A549 (cell line): ENCODE results near the gene CHORDC1. TPM values are rescaled to one million over a fixed set of nuclear protein-coding genes. Genes with fewer than 3 reads are reported as not detected.

Source experiments
- ATAC-seq, 2 experiments: fragments of 200-7000 bp in 1 of 2; fragments of >200 bp in 1 of 2; cut with Nextera tagmentation in 1 of 2; cut with Tn5 transposase in 1 of 2; 3 replicates each; pipeline versions ENCODE4 v1.8.0 to v1.9.1; 2018 to 2020; ENCODE audit warnings: mild to moderate bottlenecking in 1 of 2, moderate library complexity in 1 of 2
- CTCF ChIA-PET: fragments of 300-600 bp; sonication (Branson Sonifier 250); formaldehyde crosslinking; extraction: SDS; loops from one replicate; lab custom pipeline; 2021; ENCODE audit warnings: antibody characterized with exemption, inconsistent platforms; lab: Yijun Ruan, JAX
- POLR2A ChIA-PET: fragments of 350-600 bp; formaldehyde crosslinking; extraction: SDS; loops from one replicate; lab custom pipeline; 2021; ENCODE audit warnings: antibody characterized with exemption, inconsistent platforms; lab: Yijun Ruan, JAX
- DNase-seq, 2 experiments: peaks; one replicate each; pipeline versions ENCODE4 v3.0.0 to v3.0.0-alpha.2; 2011 to 2016; ENCODE audit warnings: low read depth in 1 of 2, low spot score in 1 of 2
- FAIRE-seq: peaks from 2 replicates; lab custom pipeline; 2011; peaks lifted over from hg19 to GRCh38; lab: Jason Lieb, UNC
- H3K27ac ChIP-seq, 2 experiments: fragments of >200 bp; sonication (Bioruptor Twin); formaldehyde crosslinking; 3 replicates each; pipeline ENCODE4 v1.5.1; 2016 to 2017
- H3K4me1 ChIP-seq: fragments of >200 bp; sonication (Bioruptor Twin); formaldehyde crosslinking; 3 replicates; pipeline ENCODE4 v1.6.1; 2016
- H3K4me2 ChIP-seq: fragments of >200 bp; sonication (Bioruptor Twin); formaldehyde crosslinking; 3 replicates; pipeline ENCODE4 v1.6.1; 2016
- H3K4me3 ChIP-seq: fragments of >200 bp; sonication (Bioruptor Twin); formaldehyde crosslinking; 3 replicates; pipeline ENCODE4 v1.5.1; 2016
- H3K9me3 ChIP-seq: fragments of >200 bp; sonication (Bioruptor Twin); formaldehyde crosslinking; 3 replicates; pipeline ENCODE4 v1.6.1; 2016
- BHLHE40 ChIP-seq: IDR thresholded peaks from 2 replicates; pipeline ENCODE4 v1.6.1; 2012; ENCODE audit warnings: low read depth, low read length, inconsistent platforms
- CBX2 ChIP-seq: fragments of 200-600 bp; sonication (generic); IDR thresholded peaks from 2 replicates; pipeline ENCODE4 v1.6.1; 2016; ENCODE audit warnings: low read depth, mild to moderate bottlenecking, borderline replicate concordance
- CEBPB ChIP-seq, 2 experiments: fragments of >200 bp in 1 of 2; sonication (Bioruptor Twin) in 1 of 2; formaldehyde crosslinking in 1 of 2; IDR thresholded peaks; 2 replicates each; pipeline ENCODE4 v1.6.1; 2012 to 2016
- CHD2 ChIP-seq: fragments of 150-350 bp; IDR thresholded peaks from 2 replicates; pipeline ENCODE4 v1.6.1; 2014; ENCODE audit warnings: low read length; ENCODE audit not compliant: partially characterized antibody
- CHD4 ChIP-seq: fragments of 200-600 bp; sonication (generic); IDR thresholded peaks from 2 replicates; pipeline ENCODE4 v1.6.1; 2016; ENCODE audit warnings: antibody characterized with exemption, mild to moderate bottlenecking, borderline replicate concordance
- E2F6 ChIP-seq: IDR thresholded peaks from 2 replicates; pipeline ENCODE4 v1.6.1; 2012; ENCODE audit warnings: low read depth, borderline replicate concordance
- EP300 ChIP-seq, 2 experiments: fragments of >200 bp; sonication (Bioruptor Twin); formaldehyde crosslinking; IDR thresholded peaks; 2 replicates in 1 of 2; 3 replicates in 1 of 2; pipeline ENCODE4 v1.6.1; 2016 to 2017
- ESRRA ChIP-seq: fragments of 150-350 bp; IDR thresholded peaks from 2 replicates; pipeline ENCODE4 v1.6.1; 2014; ENCODE audit warnings: mild to moderate bottlenecking, low read length, borderline replicate concordance
- FOXS1 ChIP-seq: fragments of 250-450 bp; sonication (Bioruptor Pico); IDR thresholded peaks from 2 replicates; pipeline ENCODE4 v1.5.0; 2020; ENCODE audit warnings: mild to moderate bottlenecking, moderate library complexity
- HDAC2 ChIP-seq: fragments of 200-600 bp; sonication (generic); IDR thresholded peaks from 2 replicates; pipeline ENCODE4 v1.6.1; 2016
- HES2 ChIP-seq: fragments of >200 bp; sonication (Bioruptor Twin); formaldehyde crosslinking; IDR thresholded peaks from 2 replicates; pipeline ENCODE4 v1.6.1; 2016
- JUN ChIP-seq, 2 experiments: fragments of >200 bp; sonication (Bioruptor Twin); formaldehyde crosslinking; IDR thresholded peaks; 2 replicates in 1 of 2; 3 replicates in 1 of 2; pipeline ENCODE4 v1.6.1; 2016 to 2017
- JUNB ChIP-seq: fragments of >200 bp; sonication (Bioruptor Twin); formaldehyde crosslinking; IDR thresholded peaks from 2 replicates; pipeline ENCODE4 v1.6.1; 2016
- KDM5A ChIP-seq: fragments of 200-600 bp; sonication (generic); IDR thresholded peaks from 2 replicates; pipeline ENCODE4 v1.6.1; 2016; ENCODE audit warnings: antibody characterized with exemption, mild to moderate bottlenecking
- MAZ ChIP-seq: fragments of 150-350 bp; IDR thresholded peaks from 2 replicates; pipeline ENCODE4 v1.6.1; 2014; ENCODE audit warnings: antibody characterized with exemption, low read depth, low read length, borderline replicate concordance
- MYC ChIP-seq: IDR thresholded peaks from 2 replicates; pipeline ENCODE4 v1.6.1; 2012; ENCODE audit warnings: mild to moderate bottlenecking, inconsistent platforms, low read length, improper control_type of control experiment, borderline replicate concordance
- NPAS2 ChIP-seq: fragments of 250-450 bp; sonication (Bioruptor Pico); IDR thresholded peaks from 2 replicates; pipeline ENCODE4 v1.8.0; 2022; ENCODE audit warnings: mild to moderate bottlenecking, moderate library complexity, borderline replicate concordance
- NR3C1 ChIP-seq: fragments of >200 bp; sonication (Bioruptor Twin); formaldehyde crosslinking; IDR thresholded peaks from 3 replicates; pipeline ENCODE4 v1.6.1; 2017
- PHF8 ChIP-seq: fragments of 200-600 bp; sonication (generic); IDR thresholded peaks from 2 replicates; pipeline ENCODE4 v1.6.1; 2016; ENCODE audit warnings: low read depth, mild to moderate bottlenecking, antibody characterized with exemption, moderate library complexity, borderline replicate concordance
- POLR2A ChIP-seq: IDR thresholded peaks from 2 replicates; pipeline ENCODE4 v1.6.1; 2012; ENCODE audit warnings: mild to moderate bottlenecking, low read length
- RAD21 ChIP-seq, 2 experiments: fragments of >200 bp in 1 of 2; sonication (Bioruptor Twin) in 1 of 2; formaldehyde crosslinking in 1 of 2; IDR thresholded peaks in 1 of 2; conservative IDR thresholded peaks in 1 of 2; 2 replicates in 1 of 2; 3 replicates in 1 of 2; pipeline ENCODE4 v1.6.1; 2012 to 2018; ENCODE audit warnings: inconsistent platforms in 1 of 2
- RCOR1 ChIP-seq: fragments of 150-350 bp; IDR thresholded peaks from 2 replicates; pipeline ENCODE4 v1.6.1; 2014; ENCODE audit warnings: antibody characterized with exemption, low read length, low read depth
- REST ChIP-seq: fragments of 200-600 bp; sonication (generic); IDR thresholded peaks from 2 replicates; pipeline ENCODE4 v1.6.1; 2016; ENCODE audit warnings: antibody characterized with exemption, mild to moderate bottlenecking, moderate library complexity
- RFX5 ChIP-seq: fragments of 450-650 bp; IDR thresholded peaks from 2 replicates; pipeline ENCODE4 v1.7.1; 2014; ENCODE audit warnings: antibody characterized with exemption, mild to moderate bottlenecking, moderate library complexity
- RNF2 ChIP-seq: fragments of 200-600 bp; sonication (generic); IDR thresholded peaks from 2 replicates; pipeline ENCODE4 v1.6.1; 2016; ENCODE audit warnings: low read depth, mild to moderate bottlenecking, antibody characterized with exemption, moderate library complexity, borderline replicate concordance
- SMC3 ChIP-seq: fragments of >200 bp; sonication (Bioruptor Twin); formaldehyde crosslinking; IDR thresholded peaks from 3 replicates; pipeline ENCODE4 v1.6.1; 2018; ENCODE audit warnings: inconsistent platforms
- TP53 ChIP-seq: fragments of 250-450 bp; sonication (Bioruptor Pico); IDR thresholded peaks from 2 replicates; pipeline ENCODE4 v1.5.0; 2021; ENCODE audit warnings: mild to moderate bottlenecking, moderate library complexity
- WGBS: methylation state at CpG from one replicate; pipeline ENCODE4 v1.1.6; 2017; ENCODE audit errors: missing lambda C conversion rate; 5-methylcytosine and 5-hydroxymethylcytosine counted together
- polyA plus RNA-seq, 4 experiments: library from polyadenylated mRNA; depleted of rRNA in 3 of 4; stranded (reverse); fragments of >200 nt; fragmentation: RNase III in 1 of 4; extraction: RNeasy Plus Mini Kit Qiagen cat#74134 plus additional on column Dnase treatment in 1 of 4; gene quantifications; 2 replicates in 3 of 4; 3 replicates in 1 of 4; pipeline ENCODE4 v1.2.3, GENCODE V29; 2011 to 2017

Gene CHORDC1
- polyA plus RNA-seq, 2 of the 4 experiments (the other 2 are of a cell fraction), result 83.8 to 163 TPM

- H3K4me2 ChIP-seq, result no peak overlapping the region
- no peak for TF ChIP-seq JUNB
- TF ChIP-seq RFX5, result no peak
- no peak for TF ChIP-seq JUN (IDR thresholded peaks at IDR 0.05)
- no peak for TF ChIP-seq KDM5A
- TF ChIP-seq RAD21 (conservative IDR thresholded peaks at IDR 0.05 in 1 of 2, IDR thresholded peaks at IDR 0.05 in 1 of 2), result no peak
- TF ChIP-seq SMC3, result no peak
- CTCF ChIA-PET, result no interaction called here
- no peak overlapping the region for H3K4me3 ChIP-seq
- H3K27ac ChIP-seq, result no peak overlapping the region
- POLR2A ChIA-PET, result no interaction called here
- WGBS, result 65% methylated on average over 8 of the region's 8 CpGs
- no peak for FAIRE-seq
- H3K4me1 ChIP-seq, result no peaks in the 10 kb centered on the region
- ATAC-seq, result no peak
- no peak for DNase-seq
- no peaks in the 10 kb centered on the region for H3K9me3 ChIP-seq
Measured at GRCh38 chr11:90250970-90251369, 28.1 kb upstream of the CHORDC1 start.

DNA sequence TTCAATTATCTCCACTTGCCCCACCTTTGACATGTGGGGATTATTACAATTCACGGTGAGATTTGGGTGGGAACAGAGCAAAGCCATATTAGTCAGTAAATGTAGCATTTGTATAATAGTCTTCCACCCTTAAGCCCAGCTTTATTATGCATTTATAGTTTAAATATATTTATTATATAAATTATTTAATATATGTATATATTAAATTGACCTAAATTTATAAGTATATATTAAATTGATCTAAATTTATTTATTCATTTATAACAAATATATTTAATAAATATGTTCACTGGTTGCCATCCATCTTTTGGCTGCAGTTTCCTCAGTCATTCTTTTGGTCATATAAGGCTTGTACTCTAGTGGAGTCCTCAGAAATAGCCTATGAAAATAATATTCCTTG lies 23.6 kb upstream of the CHORDC1 start:
- ATAC-seq (no peak), DNase-seq (no peak), FAIRE-seq (no peak)
- H3K4me3 ChIP-seq, result no peak overlapping the region
- ChIA-PET CTCF (no interaction called here), POLR2A (no interaction called here)
- H3K27ac ChIP-seq, result no peak overlapping the region
- no peaks in the 10 kb centered on the region for H3K9me3 ChIP-seq
- TF ChIP-seq HDAC2 (no peak), FOXS1 (CRISPR knock-in tag) (no peak), CEBPB (IDR thresholded peaks at IDR 0.05) (no peak), REST (no peak), RNF2 (no peak), TP53 (CRISPR knock-in tag) (no peak), CBX2 (no peak), MYC (no peak), NPAS2 (CRISPR knock-in tag) (no peak), E2F6 (no peak), CHD4 (no peak), ESRRA (no peak), BHLHE40 (no peak), KDM5A (no peak), HES2 (no peak), RFX5 (no peak), PHF8 (no peak)
- no peaks in the 10 kb centered on the region for H3K4me1 ChIP-seq
- H3K4me2 ChIP-seq, result no peak overlapping the region
- whole genome bisulfite sequencing, result 76% methylated on average over 1 of the region's 1 CpG

DNA sequence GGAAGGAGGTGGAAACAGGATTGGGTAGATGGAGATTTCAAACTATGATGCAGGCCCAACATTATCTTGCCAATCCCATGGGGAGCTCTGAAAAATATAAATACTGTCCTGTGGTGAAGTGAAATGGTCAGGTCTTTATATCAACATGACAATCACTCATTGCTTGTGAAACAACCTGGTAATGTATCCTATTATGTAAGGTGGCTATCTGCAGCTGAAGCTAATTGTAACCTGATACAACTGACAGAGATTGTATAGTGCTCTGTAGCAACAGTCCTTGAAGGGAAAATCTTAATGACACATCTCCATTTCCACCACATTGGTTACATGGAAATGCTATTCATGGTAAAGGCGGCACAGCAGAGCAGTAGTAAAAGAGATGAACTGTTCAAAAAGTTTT lies 20.7 kb upstream of the CHORDC1 start:
- CTCF ChIA-PET, result no interaction called here
- H3K9me3 ChIP-seq, result no peaks in the 10 kb centered on the region
- TF ChIP-seq NR3C1 (no peak), CHD2 (no peak), RCOR1 (no peak), MAZ (no peak), NPAS2 (CRISPR knock-in tag) (no peak), ESRRA (no peak), POLR2A (no peak), EP300 (IDR thresholded peaks at IDR 0.05) (no peak)
- TF ChIP-seq, all 56 proteins: peak for 0
- ATAC-seq, result no peak
- DNase-seq, result no peak
- Histone ChIP-seq H3K4me2 (no peak overlapping the region), H3K4me1 (no peaks in the 10 kb centered on the region), H3K4me3 (no peak overlapping the region), H3K27ac (no peak overlapping the region)
- POLR2A ChIA-PET, result no interaction called here
- 87% methylated on average over 1 of the region's 1 CpG for WGBS
- FAIRE-seq, result no peak
